ENCODE results near the gene ARHGAP26.
"Not testable (repeated sequence)": the region's sequence is repeated elsewhere in the genome, so short reads cannot be mapped to it uniquely, and the experiment has no call there.

ARHGAP26 gene

GRCh38 chr5:143199843-143200242 lies 429.7 kb downstream of the ARHGAP26 start:
- no peak for DNase-seq

DNA sequence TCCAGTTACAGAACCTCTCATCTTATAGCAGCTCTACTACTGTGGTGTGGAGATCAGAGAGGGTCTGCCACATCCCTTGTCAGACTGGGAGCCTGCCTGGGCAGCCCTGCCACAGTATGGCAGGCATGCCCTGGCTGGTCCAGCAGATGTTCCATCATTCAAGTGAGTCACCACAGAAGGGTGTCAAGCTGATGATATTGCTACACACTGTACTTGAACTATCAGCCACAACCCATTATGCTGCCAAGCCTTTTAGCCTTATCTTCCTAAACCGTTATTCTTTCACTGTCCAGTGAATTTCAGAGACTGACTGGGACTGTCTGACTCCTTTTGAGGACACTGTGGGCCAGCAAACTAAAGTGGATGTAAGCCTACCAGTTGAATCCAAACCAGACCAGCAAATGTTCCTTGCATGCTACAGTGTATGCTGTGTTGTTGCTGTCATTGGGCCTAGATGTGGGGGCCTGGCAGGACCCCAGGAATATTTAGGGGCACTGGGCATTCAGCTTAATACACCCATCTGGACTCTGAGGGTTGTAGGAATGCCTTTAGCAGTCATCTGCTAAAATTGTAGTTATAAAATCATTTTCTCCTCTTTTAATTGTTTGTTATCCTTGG lies 430.7 kb downstream of the ARHGAP26 start:
- DNase-seq, result no peak

- no peak for DNase-seq
These were observed 431.4 kb downstream of the ARHGAP26 start for GRCh38 chr5:143201589-143201988.

DNA sequence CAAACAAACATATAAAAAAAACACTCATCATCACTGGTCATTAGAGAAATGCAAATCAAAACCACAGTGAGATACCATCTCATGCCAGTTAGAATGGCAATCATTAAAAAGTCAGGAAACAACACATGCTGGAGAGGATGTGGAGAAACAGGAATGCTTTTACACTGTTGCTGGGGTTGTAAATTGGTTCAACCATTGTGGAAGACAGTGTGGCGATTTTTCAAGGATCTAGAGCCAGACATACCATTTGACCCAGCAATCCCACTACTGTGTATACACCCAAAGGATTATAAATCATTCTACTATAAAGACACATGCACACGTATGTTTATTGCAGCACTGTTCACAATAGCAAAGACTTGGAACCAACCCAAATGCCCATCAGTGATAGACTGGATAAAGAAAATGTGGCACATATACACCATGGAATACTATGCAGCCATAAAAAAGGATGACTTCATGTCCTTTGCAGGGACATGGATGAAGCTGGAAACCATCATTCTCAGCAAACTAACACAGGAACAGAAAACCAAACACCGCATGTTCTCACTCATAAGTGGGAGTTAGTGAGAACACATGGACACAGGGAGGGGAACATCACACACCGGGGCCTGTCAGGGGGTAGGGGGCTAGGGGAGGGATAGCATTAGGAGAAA lies 433.3 kb downstream of the ARHGAP26 start:
- not testable (repeated sequence) for DNase-seq

GRCh38 chr5:143204474-143205246 lies 434.5 kb downstream of the ARHGAP26 start:
- no peak for DNase-seq

DNA sequence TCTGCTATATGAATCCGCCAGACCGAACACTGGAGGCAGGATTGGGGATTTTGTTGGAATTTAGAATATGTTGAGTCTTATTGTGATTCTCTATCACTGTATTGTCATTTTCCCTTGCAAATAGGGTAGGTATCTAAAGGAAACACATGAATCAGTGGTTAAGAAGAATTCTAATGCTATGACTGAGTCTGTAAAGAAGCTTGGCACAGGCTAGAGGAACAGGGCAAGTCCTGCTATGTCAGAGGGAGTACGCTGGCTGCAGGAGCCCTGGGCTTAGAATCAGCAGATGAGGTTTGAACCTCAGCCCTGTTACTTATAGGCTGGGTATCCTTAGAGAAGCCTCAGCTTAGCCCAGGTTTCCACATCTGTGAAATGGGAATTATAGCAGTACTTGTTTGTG lies 435.2 kb downstream of the ARHGAP26 start:
- DNase-seq, result no peak

- no peak for DNase-seq
These were observed 435.7 kb downstream of the ARHGAP26 start for GRCh38 chr5:143205883-143206195.

DNA sequence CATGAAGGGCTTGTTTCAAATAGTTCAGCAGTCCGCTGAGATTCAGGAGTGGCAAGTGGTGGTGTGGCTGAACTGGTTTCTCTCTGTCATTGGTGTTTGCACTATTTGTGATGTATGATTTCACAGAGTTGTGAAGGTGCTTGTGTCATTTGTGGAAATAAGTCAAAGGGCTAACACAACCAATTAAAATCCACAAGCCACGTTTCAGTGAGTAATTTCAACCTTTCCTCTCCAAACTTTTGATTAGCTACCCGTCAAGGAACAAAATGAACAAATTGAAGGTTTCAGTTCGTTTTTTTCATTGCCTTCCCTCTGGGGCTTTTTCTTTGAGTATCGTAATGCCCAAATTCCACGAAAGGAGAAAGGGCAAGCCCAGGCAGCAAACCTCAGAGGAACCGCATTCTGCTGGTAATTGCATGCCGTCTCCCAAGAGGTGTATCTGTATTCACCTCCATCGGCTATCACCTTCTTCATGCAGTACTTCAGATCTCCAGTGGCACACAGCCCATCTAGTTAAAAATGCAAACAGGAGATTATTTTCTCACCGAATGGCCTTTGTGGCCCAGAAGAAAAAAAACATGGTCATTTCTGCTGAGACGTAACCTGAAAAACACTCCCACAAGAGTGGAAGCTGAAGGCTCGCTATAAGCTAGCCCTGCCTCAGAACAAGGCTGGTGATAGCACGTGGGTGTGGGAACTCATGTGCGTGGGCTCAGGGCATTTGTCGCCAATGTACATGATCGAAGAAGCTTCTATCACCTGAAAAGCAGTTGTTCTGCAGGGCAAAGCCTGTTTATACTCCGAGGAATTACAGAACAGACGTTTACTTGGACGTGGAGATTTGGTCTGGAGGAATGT lies 436.2 kb downstream of the ARHGAP26 start:
- DNase-seq, result no peak

DNA sequence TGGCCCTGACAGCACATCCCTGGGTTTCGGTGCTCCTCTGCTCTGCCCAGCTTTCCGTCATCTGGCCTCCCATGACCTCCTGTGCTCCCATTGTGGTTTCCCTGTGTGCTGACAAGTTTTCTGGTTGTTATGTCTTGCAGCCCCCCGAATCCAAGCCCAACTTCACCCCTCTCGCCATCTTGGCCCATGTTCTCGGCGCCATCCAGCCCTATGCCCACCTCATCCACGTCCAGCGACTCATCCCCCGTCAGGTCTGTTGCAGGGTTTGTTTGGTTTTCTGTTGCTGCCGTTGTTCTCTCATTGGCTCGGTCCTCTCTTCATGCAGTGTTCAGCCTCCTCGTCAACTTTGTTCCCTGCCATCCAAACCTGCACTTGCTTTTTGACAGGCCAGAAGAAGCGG lies 436.9 kb downstream of the ARHGAP26 start:
- DNase-seq, result no peak

- no peak for DNase-seq
These were observed 437.6 kb downstream of the ARHGAP26 start for GRCh38 chr5:143207563-143208364.

DNA sequence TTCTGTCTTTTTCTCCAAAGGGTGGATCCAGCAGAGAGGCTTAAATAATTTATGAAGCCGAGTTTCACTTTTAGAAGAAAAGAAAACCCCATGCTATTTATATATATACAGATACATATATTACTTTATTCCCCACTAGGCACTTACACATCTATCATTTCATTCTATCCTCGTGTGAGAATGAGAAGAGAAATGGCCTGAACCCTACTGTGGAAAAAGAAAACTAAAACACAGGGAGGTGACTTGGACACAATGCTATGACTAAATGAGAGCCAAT lies 438.1 kb downstream of the ARHGAP26 start:
- DNase-seq, result no peak

GRCh38 chr5:143208781-143209510 lies 438.8 kb downstream of the ARHGAP26 start:
- no peak for DNase-seq

DNA sequence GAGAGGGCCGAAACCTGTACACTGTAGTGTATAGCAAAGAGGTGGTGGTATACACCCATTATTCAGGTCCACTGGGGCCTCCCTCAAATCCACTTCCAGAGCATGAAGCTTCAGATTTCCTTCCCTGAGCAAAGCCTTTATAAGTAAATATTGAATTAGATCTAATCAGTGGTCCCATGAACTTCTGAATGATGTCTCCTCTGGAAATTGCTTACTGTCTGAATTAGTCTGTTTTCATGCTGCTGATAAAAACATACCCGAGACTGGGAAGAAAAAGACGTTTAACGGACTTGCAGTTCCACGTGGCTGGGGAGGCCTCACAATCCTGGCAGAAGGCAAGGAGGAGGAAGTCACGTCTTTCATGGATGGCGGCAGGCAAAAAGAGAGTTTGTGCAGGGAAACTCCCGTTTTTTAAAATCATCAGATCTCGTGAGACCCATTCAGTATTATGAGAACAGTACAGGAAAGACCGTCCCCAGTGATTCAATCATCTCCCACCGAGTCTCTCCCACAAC lies 439.8 kb downstream of the ARHGAP26 start:
- no peak for DNase-seq

DNA sequence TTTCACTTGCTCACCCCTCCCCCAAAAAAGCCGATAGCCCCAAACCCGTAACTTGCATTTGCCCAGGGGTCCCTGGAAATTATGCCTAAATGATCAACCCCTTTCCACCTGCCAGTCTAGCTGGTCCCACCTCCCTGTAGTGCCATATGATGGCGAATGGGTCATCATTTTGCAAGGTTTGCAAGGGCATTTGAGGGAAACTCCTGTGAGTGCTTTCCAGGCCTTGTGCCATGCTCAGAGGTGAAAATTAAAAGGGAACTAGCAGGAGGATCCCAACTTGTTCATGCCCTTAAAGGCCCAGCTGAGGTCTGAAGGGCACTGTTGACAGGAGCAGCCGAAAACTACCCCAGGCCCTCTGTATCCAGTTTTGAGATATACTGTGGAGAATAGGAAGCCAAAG lies 440.4 kb downstream of the ARHGAP26 start:
- no peak for DNase-seq

DNA sequence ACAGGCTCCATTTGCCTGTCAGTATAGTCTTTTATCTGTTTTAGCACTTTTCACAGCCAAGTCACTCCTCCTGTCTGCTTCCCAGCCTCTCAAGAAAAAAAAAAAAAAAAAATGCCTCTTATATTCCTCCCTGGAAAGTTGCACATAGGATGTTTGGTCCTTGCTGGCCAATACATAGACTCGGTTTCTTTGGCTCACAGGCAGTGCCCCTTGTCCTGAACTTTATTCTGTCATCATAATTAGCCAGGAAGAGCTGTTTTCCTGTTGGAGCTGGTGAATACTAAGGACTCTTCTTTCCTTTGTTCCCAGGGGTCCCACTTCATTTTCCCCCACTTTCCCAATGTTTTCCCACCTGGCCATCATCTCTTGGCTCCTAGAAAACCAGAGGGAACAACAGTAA lies 442.1 kb downstream of the ARHGAP26 start:
- DNase-seq, result no peak

- DNase-seq, result no peak
These were observed 443.2 kb downstream of the ARHGAP26 start for GRCh38 chr5:143213231-143213850.

GRCh38 chr5:143213851-143214363 lies 443.7 kb downstream of the ARHGAP26 start:
- DNase-seq, result no peak

- DNase-seq, result no peak
These were observed 444.3 kb downstream of the ARHGAP26 start for GRCh38 chr5:143214458-143214857.

- no peak for DNase-seq
These were observed 444.7 kb downstream of the ARHGAP26 start for GRCh38 chr5:143214890-143215289.

- no peak for DNase-seq
These were observed 445.5 kb downstream of the ARHGAP26 start for GRCh38 chr5:143215690-143216089.

DNA sequence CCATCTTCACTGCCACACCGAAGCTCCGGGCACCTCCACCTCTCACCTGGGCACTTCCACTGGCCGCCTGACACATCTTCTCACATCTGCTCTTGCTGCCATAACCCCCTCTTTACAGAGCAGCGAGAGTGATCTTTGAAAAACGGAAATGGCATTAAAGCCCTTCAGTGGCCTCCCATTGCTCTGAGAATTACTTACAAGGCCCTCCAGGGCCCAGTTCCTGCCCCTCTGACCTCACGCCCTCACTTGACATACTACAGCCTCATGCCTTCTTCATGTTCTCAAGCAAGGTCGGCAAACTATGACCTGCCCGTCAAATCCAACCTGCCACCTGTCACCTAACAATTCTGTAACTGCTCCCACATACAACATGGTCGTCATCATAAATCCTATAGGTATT lies 446.0 kb downstream of the ARHGAP26 start:
- DNase-seq, result no peak
